PC-3 (cell line): ENCODE measurements around the gene ZNF322. TPM values are rescaled to one million over a fixed set of nuclear protein-coding genes. Genes with fewer than 3 reads are reported as not detected.
"Not testable (repeated sequence)": the region's sequence is repeated elsewhere in the genome, so short reads cannot be mapped to it uniquely, and the experiment has no call there.

Experiments used
- ATAC-seq: fragments of 200-7000 bp; cut with Tn5 transposase; 2 replicates; pipeline ENCODE4 v1.9.1; 2020; ENCODE audit warnings: mild to moderate bottlenecking, moderate library complexity
- Bru-seq: library from RNA; stranded (reverse); fragments of 400-500 nt; gene quantifications from one replicate; lab custom pipeline; 2021; lab: Mats Ljungman, UMichigan
- BruChase-seq, 2 experiments: library from RNA; stranded (reverse); fragments of 400-500 nt; gene quantifications; one replicate each; lab custom pipeline; 2021; lab: Mats Ljungman, UMichigan
- BruUV-seq: library from RNA; stranded (reverse); fragments of 400-500 nt; replicated peaks from 2 replicates; lab custom pipeline; 2021; lab: Mats Ljungman, UMichigan
- CTCF ChIA-PET: fragments of 300-600 bp; sonication (Branson Sonifier 250); formaldehyde crosslinking; loops from one replicate; lab custom pipeline; 2022; ENCODE audit warnings: antibody characterized with exemption; lab: Charles Lee
- POLR2A ChIA-PET: fragments of 300-600 bp; sonication (Branson Sonifier 250); formaldehyde crosslinking; loops from one replicate; lab custom pipeline; 2022; ENCODE audit warnings: antibody characterized with exemption; ENCODE audit not compliant: unreplicated experiment; lab: Charles Lee
- DNase-seq: peaks from one replicate; pipeline ENCODE4 v3.0.0-alpha.2; 2015
- H2AFZ ChIP-seq: fragments of 300-600 bp; sonication (generic); 2 replicates; pipeline ENCODE4 v1.6.0; 2016; ENCODE audit warnings: antibody characterized with exemption, low read length
- H3F3A ChIP-seq: fragments of 300-600 bp; sonication (generic); one replicate; pipeline ENCODE4 v1.6.0; 2017; ENCODE audit warnings: antibody characterized with exemption, low read length, control low read depth, mild to moderate bottlenecking; ENCODE audit not compliant: unreplicated experiment
- H3K27ac ChIP-seq: fragments of 300-600 bp; sonication (generic); 2 replicates; pipeline ENCODE4 v1.5.1; 2016; ENCODE audit warnings: mild to moderate bottlenecking, low read length
- H3K27me3 ChIP-seq: fragments of 300-600 bp; sonication (generic); 2 replicates; pipeline ENCODE4 v1.6.1; 2016; ENCODE audit warnings: low read length, mixed read lengths
- H3K36me3 ChIP-seq: fragments of 300-600 bp; sonication (generic); 2 replicates; pipeline ENCODE4 v1.6.1; 2016; ENCODE audit warnings: low read depth, mixed run types, low read length, mixed read lengths
- H3K4me1 ChIP-seq: fragments of 300-600 bp; sonication (generic); 2 replicates; pipeline ENCODE4 v1.5.1; 2016; ENCODE audit warnings: low read length; ENCODE audit not compliant: insufficient read depth
- H3K4me2 ChIP-seq: fragments of 300-600 bp; sonication (generic); 2 replicates; pipeline ENCODE4 v1.6.0; 2016; ENCODE audit warnings: low read length
- H3K4me3 ChIP-seq: fragments of 300-600 bp; sonication (generic); 2 replicates; pipeline ENCODE4 v1.5.1; 2016; ENCODE audit warnings: mild to moderate bottlenecking, low read length, mixed read lengths
- H3K79me2 ChIP-seq: fragments of 300-600 bp; sonication (generic); 2 replicates; pipeline ENCODE4 v1.6.1; 2017; ENCODE audit warnings: low read length, mixed read lengths
- H3K9ac ChIP-seq: fragments of 300-600 bp; sonication (generic); 2 replicates; pipeline ENCODE4 v1.6.0; 2016; ENCODE audit warnings: mild to moderate bottlenecking, low read length
- H3K9me2 ChIP-seq: fragments of 300-600 bp; sonication (generic); replicated peaks from 2 replicates; pipeline ENCODE4 v1.6.1; 2016; ENCODE audit warnings: mixed run types, low read length, mixed read lengths
- H3K9me3 ChIP-seq: fragments of 300-600 bp; sonication (generic); 2 replicates; pipeline ENCODE4 v1.6.1; 2016; ENCODE audit warnings: low read length, mixed read lengths
- H4K20me1 ChIP-seq: fragments of 300-600 bp; sonication (generic); 2 replicates; pipeline ENCODE4 v1.6.1; 2016; ENCODE audit warnings: low read length, mixed read lengths
- EZH2 ChIP-seq: fragments of 300-600 bp; sonication (generic); IDR thresholded peaks from one replicate; pipeline ENCODE4 v1.6.1; 2017; ENCODE audit warnings: antibody characterized with exemption, mild to moderate bottlenecking, low read length; ENCODE audit not compliant: unreplicated experiment
- EZH2phosphoT487 ChIP-seq: fragments of 300-600 bp; sonication (generic); IDR thresholded peaks from 2 replicates; pipeline ENCODE4 v1.6.1; 2018; ENCODE audit warnings: mild to moderate bottlenecking, antibody characterized with exemption, low read length, borderline replicate concordance
- intact Hi-C: fragments of 100-400 bp; cut with micrococcal nuclease; formaldehyde crosslinking; loops from 2 replicates; pipeline ENCODE4 v1.9.0; 2023
- long read RNA-seq: library from polyadenylated mRNA; unstranded; transcript quantifications from one replicate; pipeline ENCODE4 v2.0.0, GENCODE V29; 2021; ENCODE audit not compliant: unreplicated experiment
- total RNA-seq: library from RNA; depleted of rRNA; stranded (reverse); fragments of >200 nt; gene quantifications from 2 replicates; pipeline ENCODE4 v1.2.3, GENCODE V29; 2014; rRNA removed
- TF ChIP-seq, protein P1 (sequence below): fragments of 300-600 bp; sonication (generic); conservative IDR thresholded peaks from 2 replicates; pipeline ENCODE4 v1.5.1; 2017; ENCODE audit warnings: antibody characterized with exemption, low read depth, mild to moderate bottlenecking, low read length

Gene ZNF322
- 9.2 and 15.7 TPM in 2 replicates for total RNA-seq
- percentile 80 among the genes with signal in this experiment for Bru-seq, nascent RNA
- BruChase-seq, experiment 1, labeled RNA remaining after a 6-hour chase: percentile 79 among the genes with signal in this experiment
- percentile 83 among the genes with signal in this experiment for BruChase-seq, experiment 2, labeled RNA remaining after a 2-hour chase
- long read RNA-seq, full-length matches to known transcripts: 64 of 77 reads
- long read RNA-seq, partial matches to known transcripts: 2 of 77 reads
- long read RNA-seq, other reads (novel, unspliced or antisense): 11 of 77 reads

- Histone ChIP-seq H3K27me3 (peaks cover 13% of the 10 kb centered on the region; the same call in 1 of the 2 replicates), H2AFZ (peak within 1 kb of the TSS; percentile 99), H3K9ac (peak within 1 kb of the TSS; percentile 73), H3F3A (no peaks in the 10 kb centered on the region), H3K4me3 (peak within 1 kb of the TSS; percentile 75), H3K36me3 (peaks cover 32% of the 10 kb centered on the region), H4K20me1 (no peaks in the 10 kb centered on the region), H3K9me2 (no peaks in the 10 kb centered on the region), H3K4me1 (peaks cover 14% of the 10 kb centered on the region; the same call in 1 of the 2 replicates), H3K9me3 (no peaks in the 10 kb centered on the region), H3K79me2 (peaks cover 30% of the 10 kb centered on the region), H3K4me2 (peak within 1 kb of the TSS; percentile 93), H3K27ac (0 out of 2 replicates have a peak within 1 kb of the TSS, but pooled peaks have one; percentile 9)
- ATAC-seq (peak; percentile 99), DNase-seq (peak; percentile 92)
- BruUV-seq: TSS peak; percentile 47
- CTCF ChIA-PET: no interaction called here
- POLR2A ChIA-PET: interaction anchor here (0.6 kb wide), 1 partner anchor 10 kb away, joined by 4 read pairs; no protein-coding TSS in a partner anchor
- intact Hi-C loops: no loop called here
- TF ChIP-seq, protein P1, sequence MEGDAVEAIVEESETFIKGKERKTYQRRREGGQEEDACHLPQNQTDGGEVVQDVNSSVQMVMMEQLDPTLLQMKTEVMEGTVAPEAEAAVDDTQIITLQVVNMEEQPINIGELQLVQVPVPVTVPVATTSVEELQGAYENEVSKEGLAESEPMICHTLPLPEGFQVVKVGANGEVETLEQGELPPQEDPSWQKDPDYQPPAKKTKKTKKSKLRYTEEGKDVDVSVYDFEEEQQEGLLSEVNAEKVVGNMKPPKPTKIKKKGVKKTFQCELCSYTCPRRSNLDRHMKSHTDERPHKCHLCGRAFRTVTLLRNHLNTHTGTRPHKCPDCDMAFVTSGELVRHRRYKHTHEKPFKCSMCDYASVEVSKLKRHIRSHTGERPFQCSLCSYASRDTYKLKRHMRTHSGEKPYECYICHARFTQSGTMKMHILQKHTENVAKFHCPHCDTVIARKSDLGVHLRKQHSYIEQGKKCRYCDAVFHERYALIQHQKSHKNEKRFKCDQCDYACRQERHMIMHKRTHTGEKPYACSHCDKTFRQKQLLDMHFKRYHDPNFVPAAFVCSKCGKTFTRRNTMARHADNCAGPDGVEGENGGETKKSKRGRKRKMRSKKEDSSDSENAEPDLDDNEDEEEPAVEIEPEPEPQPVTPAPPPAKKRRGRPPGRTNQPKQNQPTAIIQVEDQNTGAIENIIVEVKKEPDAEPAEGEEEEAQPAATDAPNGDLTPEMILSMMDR: no peak
- TF ChIP-seq EZH2phosphoT487 (no peak), EZH2 (no peak)
Observed at GRCh38 chr6:26659042-26659999, at the start of gene ZNF322. Gene ZNF322, minus strand, starts transcription at chr6:26659746. Its CDS starts 21,193 bp downstream, at chr6:26638553.

GRCh38 chr6:26705780-26706179, 46.2 kb upstream of the ZNF322 start:
- H3K79me2 ChIP-seq, BruUV-seq, POLR2A ChIA-PET, H3K9ac ChIP-seq, H3K4me3 ChIP-seq, H3K4me2 ChIP-seq, H3F3A ChIP-seq, H3K9me3 ChIP-seq, ATAC-seq, H3K9me2 ChIP-seq, H3K36me3 ChIP-seq, H4K20me1 ChIP-seq, H2AFZ ChIP-seq, H3K27ac ChIP-seq, CTCF ChIA-PET, H3K27me3 ChIP-seq, H3K4me1 ChIP-seq, DNase-seq, intact Hi-C loops: not testable (repeated sequence)

DNA sequence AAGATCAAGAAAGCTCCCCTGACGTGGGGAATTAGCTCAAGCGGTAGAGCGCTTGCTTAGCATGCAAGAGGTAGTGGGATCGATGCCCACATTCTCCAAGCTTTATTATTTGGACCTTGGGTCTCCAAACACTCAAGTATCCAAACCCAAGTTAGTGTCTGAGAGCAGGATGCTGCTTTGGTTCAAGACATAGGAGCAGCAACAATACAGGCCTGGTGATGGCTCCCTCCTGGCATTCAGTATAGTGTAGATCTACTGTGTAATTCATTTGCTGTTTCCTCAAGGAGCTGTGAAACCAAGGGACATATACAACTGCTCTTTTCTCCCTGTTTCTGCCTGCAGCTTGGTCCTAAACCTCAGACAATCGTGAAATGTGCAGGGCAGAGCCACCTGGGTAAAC, 45.8 kb upstream of the ZNF322 start:
- BruUV-seq, H3F3A ChIP-seq, H2AFZ ChIP-seq, H4K20me1 ChIP-seq, H3K27ac ChIP-seq, H3K36me3 ChIP-seq, H3K9me3 ChIP-seq, POLR2A ChIA-PET, ATAC-seq, intact Hi-C loops, H3K9me2 ChIP-seq, H3K4me1 ChIP-seq, H3K4me2 ChIP-seq, DNase-seq, CTCF ChIA-PET, H3K27me3 ChIP-seq, H3K79me2 ChIP-seq, H3K9ac ChIP-seq, H3K4me3 ChIP-seq: not testable (repeated sequence)

DNA sequence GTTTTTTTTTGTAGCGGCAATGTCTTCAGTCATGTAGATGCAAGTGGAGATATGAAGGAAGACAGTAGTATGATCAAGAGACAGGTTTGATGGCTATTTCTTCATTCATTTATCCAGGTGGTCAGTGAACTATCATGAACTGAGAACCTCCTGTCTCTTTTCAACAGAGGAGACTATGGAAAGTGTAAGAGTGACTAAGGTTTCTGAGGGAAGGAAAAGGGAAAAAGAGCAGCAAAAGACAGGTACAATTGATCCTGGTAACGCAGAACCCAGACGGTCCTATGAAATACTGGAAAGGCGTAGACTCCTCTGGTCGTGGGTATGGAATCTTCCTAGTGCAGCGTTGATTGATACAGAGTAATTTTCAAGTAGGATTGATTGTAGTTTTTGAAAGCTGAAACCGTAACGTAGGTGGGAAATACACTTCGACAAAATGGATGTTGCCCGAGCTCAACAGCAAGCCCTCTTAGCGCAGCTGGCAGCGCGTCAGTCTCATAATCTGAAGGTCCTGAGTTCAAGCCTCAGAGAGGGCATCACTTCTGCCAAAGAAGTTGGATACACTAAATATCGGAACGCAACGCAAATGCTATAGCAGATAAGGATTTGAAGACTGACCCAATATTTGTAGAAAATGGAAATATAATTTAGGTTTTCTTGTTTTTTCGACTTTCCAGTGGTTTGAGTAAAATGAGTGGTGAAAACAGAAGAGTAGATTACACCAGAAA, 41.6 kb upstream of the ZNF322 start:
- H3K9ac ChIP-seq, POLR2A ChIA-PET, H3K4me3 ChIP-seq, H3K9me3 ChIP-seq, H2AFZ ChIP-seq, CTCF ChIA-PET, H3K79me2 ChIP-seq, H3K4me1 ChIP-seq, H3K27ac ChIP-seq, intact Hi-C loops, H3K9me2 ChIP-seq, BruUV-seq, H3K27me3 ChIP-seq, DNase-seq, H3F3A ChIP-seq, H3K36me3 ChIP-seq, H4K20me1 ChIP-seq, ATAC-seq, H3K4me2 ChIP-seq: not testable (repeated sequence)

DNA sequence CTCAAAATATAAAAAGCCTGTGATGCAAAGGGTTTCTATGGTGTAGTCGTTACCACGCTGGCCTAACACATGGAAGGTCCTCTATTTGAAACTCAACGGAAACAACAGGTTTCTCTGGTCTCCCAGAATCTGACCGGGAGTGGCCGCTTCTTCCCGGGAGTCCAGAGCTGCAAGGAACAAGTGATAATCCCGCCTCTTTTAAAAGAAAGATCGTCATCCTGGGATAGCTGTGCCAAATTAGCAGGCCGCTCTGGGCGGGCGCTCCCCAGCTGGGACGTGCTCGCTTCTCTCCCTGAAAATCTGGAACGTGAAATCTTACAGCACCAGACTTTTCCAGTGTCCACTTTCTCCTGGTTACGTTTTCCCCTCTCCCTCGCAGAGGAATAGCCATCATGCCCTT, 38.0 kb upstream of the ZNF322 start:
- H4K20me1 ChIP-seq, POLR2A ChIA-PET, H3K4me1 ChIP-seq, H3F3A ChIP-seq, ATAC-seq, H3K9ac ChIP-seq, H3K79me2 ChIP-seq, H3K9me2 ChIP-seq, DNase-seq, H3K27ac ChIP-seq, intact Hi-C loops, H3K4me3 ChIP-seq, H3K9me3 ChIP-seq, H2AFZ ChIP-seq, H3K27me3 ChIP-seq, H3K36me3 ChIP-seq, BruUV-seq, CTCF ChIA-PET, H3K4me2 ChIP-seq: not testable (repeated sequence)
